Keratinocyte (primary cell): Measurements from ENCODE around the gene EFCAB12.

ENCODE experiments used
- CTCF ChIP-seq, 3 experiments: IDR thresholded peaks in 1 of 3; conservative IDR thresholded peaks in 1 of 3; optimal IDR thresholded peaks in 1 of 3; 2 replicates in 2 of 3; 3 replicates in 1 of 3; pipeline versions ENCODE3 to v1.5.1; 2011; ENCODE audit warnings: low read length in 3 of 3, mild to moderate bottlenecking in 3 of 3, moderate library complexity in 2 of 3, control low read depth in 1 of 3, inconsistent platforms in 1 of 3; ENCODE audit not compliant: insufficient read depth in 2 of 3; ENCODE audit errors: extremely low read depth in 1 of 3
- EZH2 ChIP-seq: IDR thresholded peaks from one replicate; pipeline ENCODE4 v1.6.1; 2012; ENCODE audit warnings: inconsistent platforms, mild to moderate bottlenecking, low read length, moderate library complexity

- no peak for TF ChIP-seq EZH2
- no peak for TF ChIP-seq CTCF (optimal IDR thresholded peaks at IDR 0.05 in 1 of 3, IDR thresholded peaks at IDR 0.05 in 1 of 3, conservative IDR thresholded peaks at IDR 0.05 in 1 of 3; ENCODE audit: extremely low read depth in 1 of 3, insufficient read depth in 2 of 3, low read length in 3 of 3)
Observed at GRCh38 chr3:129435367-129435766, 6.9 kb upstream of the EFCAB12 start.
